Adrenal gland (tissue), 12 donors: Measurements from ENCODE around the gene UBR3. TPM values are rescaled to one million over a fixed set of nuclear protein-coding genes. Genes with fewer than 3 reads are reported as not detected.
"Not testable (repeated sequence)": the region's sequence is repeated elsewhere in the genome, so short reads cannot be mapped to it uniquely, and the experiment has no call there.

Experiments
- DNase-seq, 7 donors: peaks; one replicate each; pipeline ENCODE4 v3.0.0-alpha.2; 2019 to 2020
- H3K27ac ChIP-seq, 5 donors: fragments of 200-600 bp; sonication (generic) in 4 of 5; 1 replicate in 3 of 5; 2 replicates in 2 of 5; pipeline versions ENCODE4 v1.5.1 to v1.8.0; 2016 to 2020; ENCODE audit warnings: mild to moderate bottlenecking in 1 of 5
- H3K27me3 ChIP-seq: fragments of 200-600 bp; 2 replicates; pipeline ENCODE4 v1.8.0; 2021
- H3K36me3 ChIP-seq, 2 donors: fragments of 200-600 bp; replicated peaks in 1 of 2; 1 replicate in 1 of 2; 2 replicates in 1 of 2; pipeline versions ENCODE4 v1.5.1 to v1.8.0; 2018 to 2022
- H3K4me1 ChIP-seq, 2 donors: fragments of 200-600 bp; replicated peaks in 1 of 2; 1 replicate in 1 of 2; 2 replicates in 1 of 2; pipeline versions ENCODE4 v1.5.1 to v1.8.0; 2018 to 2021
- H3K4me3 ChIP-seq, 4 donors: fragments of 200-600 bp; sonication (generic) in 3 of 4; one replicate each; pipeline ENCODE4 v1.5.1; 2016 to 2018
- H3K9me3 ChIP-seq, 3 donors: fragments of 200-600 bp; sonication (generic) in 1 of 3; replicated peaks in 1 of 3; 1 replicate in 2 of 3; 2 replicates in 1 of 3; pipeline versions ENCODE4 v1.5.1 to v1.8.0; 2016 to 2021
- CTCF ChIP-seq, 6 experiments: fragments of 450-650 bp in 4 of 6; fragments of 200-600 bp in 2 of 6; sonication (generic) in 1 of 6; IDR thresholded peaks; 1 replicate in 5 of 6; 2 replicates in 1 of 6; pipeline versions ENCODE4 v1.5.1 to v1.8.0; 2016 to 2021; ENCODE audit warnings: antibody characterized with exemption in 6 of 6, mild to moderate bottlenecking in 2 of 6, moderate library complexity in 1 of 6
- POLR2A ChIP-seq, 2 donors: fragments of 450-650 bp; IDR thresholded peaks; one replicate each; pipeline ENCODE4 v1.6.1; 2017; ENCODE audit warnings: antibody characterized with exemption in 2 of 2, mild to moderate bottlenecking in 2 of 2, moderate library complexity in 1 of 2
- WGBS, 4 donors: extraction: QIAGEN DNeasy Blood & Tissue Kit in 2 of 4; methylation state at CpG; one replicate each; pipeline versions ENCODE4 v1.1.5 to v1.1.7; 2013 to 2017; 5-methylcytosine and 5-hydroxymethylcytosine counted together
- intact Hi-C, 2 donors: fragments of 100-400 bp; cut with DNase I; formaldehyde crosslinking; loops; one replicate each; pipeline versions ENCODE4 v1.14.1 to v1.15.0; 2022 to 2023
- polyA plus RNA-seq, 3 donors: library from polyadenylated mRNA; stranded (reverse); fragments of 200-250 nt in 2 of 3; fragments of 350-450 nt in 1 of 3; fragmentation: Illumina TruSeq in 1 of 3; extraction: RNeasy Lipid Tissue Mini Kit (QIAGEN cat#74804) in 1 of 3; gene quantifications; one replicate each; pipeline ENCODE4 v1.2.3, GENCODE V29; 2013 to 2014
- total RNA-seq, 9 donors: library from RNA; depleted of rRNA in 4 of 9; stranded (reverse); fragments of >200 nt in 4 of 9; fragments of 120-200 nt in 1 of 9; fragmentation: NEBNext Ultra II Directional in 1 of 9; extraction: Animal tissue kit (Norgen Biotek cat#: 25700) in 1 of 9; gene quantifications; one replicate each; pipeline versions ENCODE4 v1.1.0 to v1.2.4, GENCODE V29; 2013 to 2023
- donor health status: healthy with polysubstance abuse.
- donor health status: Bipolar disorder and iron deficiency.
- donor health status: DM: yes; HTN: yes; CAD: no.
- donor health status: DM: no; HTN: no; CAD: no.
- donor health status: DM: no; HTN: no; CAD: no.
- donor health status: DM: yes; HTN: yes; CAD: no.

UBR3 gene
- total and polyA plus RNA-seq, 12 donors: 25.5 to 85.7 (median 62.8) TPM

- intact Hi-C loops: no loop called here
- TF ChIP-seq CTCF (IDR thresholded peaks at IDR 0.05) (no peak), POLR2A (IDR thresholded peaks at IDR 0.05) (no peak)
- Histone ChIP-seq H3K9me3 (no peaks in the 10 kb centered on the region), H3K36me3 (no peaks in the 10 kb centered on the region), H3K4me3 (no peak overlapping the region), H3K27ac (no peak overlapping the region), H3K27me3 (no peaks in the 10 kb centered on the region), H3K4me1 (peaks cover 7 to 17% of the 10 kb centered on the region in 2 donors)
- DNase-seq: no peak
- 83 to 100% (median 96%) methylated on average over 2 of the region's 2 CpGs for WGBS, 4 donors
Measured at GRCh38 chr2:169845016-169845415, 17.8 kb downstream of the UBR3 start.

GRCh38 chr2:169848959-169849693 lies 21.9 kb downstream of the UBR3 start:
- H3K36me3 ChIP-seq, intact Hi-C loops, H3K27ac ChIP-seq, DNase-seq, H3K27me3 ChIP-seq, H3K4me3 ChIP-seq, H3K9me3 ChIP-seq, H3K4me1 ChIP-seq: not testable (repeated sequence)
- 72 to 84% (median 82%) methylated on average over 8 of the region's 8 CpGs for WGBS, 4 donors

- intact Hi-C loops: no loop called here
- Histone ChIP-seq H3K4me3 (no peak overlapping the region), H3K4me1 (peaks cover 0 to 8% of the 10 kb centered on the region in 2 donors), H3K27ac (no peak overlapping the region), H3K36me3 (no peaks in the 10 kb centered on the region), H3K27me3 (no peaks in the 10 kb centered on the region), H3K9me3 (no peaks in the 10 kb centered on the region)
- 95 to 100% (median 97%) methylated on average over 1 of the region's 1 CpG for WGBS, 4 donors
- TF ChIP-seq CTCF (IDR thresholded peaks at IDR 0.05): no peak
- no peak for TF ChIP-seq POLR2A (IDR thresholded peaks at IDR 0.05)
- DNase-seq: no peak
Measured at GRCh38 chr2:169849710-169850109, 22.5 kb downstream of the UBR3 start.

GRCh38 chr2:169853041-169853668 lies 25.9 kb downstream of the UBR3 start:
- Histone ChIP-seq H3K27ac (no peak overlapping the region), H3K4me3 (no peak overlapping the region), H3K27me3 (no peaks in the 10 kb centered on the region), H3K4me1 (peaks cover 0 to 3% of the 10 kb centered on the region in 2 donors), H3K9me3 (no peaks in the 10 kb centered on the region), H3K36me3 (no peaks in the 10 kb centered on the region)
- WGBS, 4 donors: 80 to 97% (median 94%) methylated on average over 4 of the region's 4 CpGs
- intact Hi-C loops: no loop called here
- no peak for DNase-seq
- no peak for TF ChIP-seq CTCF (IDR thresholded peaks at IDR 0.05)
- TF ChIP-seq POLR2A (IDR thresholded peaks at IDR 0.05): no peak

- H3K27ac ChIP-seq, DNase-seq, intact Hi-C loops, H3K4me3 ChIP-seq, H3K9me3 ChIP-seq, H3K4me1 ChIP-seq, H3K36me3 ChIP-seq, H3K27me3 ChIP-seq: not testable (repeated sequence)
- WGBS, 4 donors: 92 to 96% (median 94%) methylated on average over 9 to 37 of the region's 42 CpGs
Measured at GRCh38 chr2:169855281-169856258, 28.3 kb downstream of the UBR3 start.
